Lower leg skin (tissue), 3 donors: ENCODE measurements around the gene POC1A.

Experiments
- CTCF ChIP-seq, 3 donors: fragments of 450-650 bp; IDR thresholded peaks; one replicate each; pipeline ENCODE4 v1.5.1; 2016; ENCODE audit warnings: antibody characterized with exemption in 3 of 3, mild to moderate bottlenecking in 3 of 3, moderate library complexity in 2 of 3
- POLR2A ChIP-seq, 2 donors: fragments of 450-650 bp; IDR thresholded peaks; one replicate each; pipeline ENCODE4 v1.6.1; 2016 to 2017; ENCODE audit warnings: antibody characterized with exemption in 2 of 2, mild to moderate bottlenecking in 1 of 2, moderate library complexity in 1 of 2

- no peak for TF ChIP-seq CTCF (IDR thresholded peaks at IDR 0.05)
- TF ChIP-seq POLR2A (IDR thresholded peaks at IDR 0.05): no peak
Measured at GRCh38 chr3:52121813-52122212, 32.4 kb downstream of the POC1A start.
